Gastroesophageal sphincter (tissue), 4 donors: Measurements from ENCODE around the gene OGFR. TPM values are rescaled to one million over a fixed set of nuclear protein-coding genes. Genes with fewer than 3 reads are reported as not detected.

Source experiments
- ATAC-seq: fragments of 150-250 bp; one replicate; pipeline ENCODE4 v1.9.1; 2016; ENCODE audit warnings: mild to moderate bottlenecking, moderate library complexity
- H3K27ac ChIP-seq, 4 donors: fragments of 200-600 bp; sonication (generic) in 3 of 4; 1 replicate in 3 of 4; 2 replicates in 1 of 4; pipeline ENCODE4 v1.5.1; 2016 to 2019
- H3K27me3 ChIP-seq: fragments of 200-600 bp; sonication (generic); one replicate; pipeline ENCODE4 v1.5.1; 2019
- H3K36me3 ChIP-seq, 2 donors: fragments of 200-600 bp; sonication (generic); one replicate each; pipeline ENCODE4 v1.5.1; 2019; ENCODE audit warnings: control low read depth in 1 of 2
- H3K4me1 ChIP-seq, 3 donors: fragments of 200-600 bp; sonication (generic); 1 replicate in 2 of 3; 2 replicates in 1 of 3; pipeline ENCODE4 v1.5.1; 2016 to 2019; ENCODE audit warnings: control low read depth in 2 of 3
- H3K4me3 ChIP-seq, 2 donors: fragments of 200-600 bp; sonication (generic); one replicate each; pipeline ENCODE4 v1.5.1; 2019; ENCODE audit warnings: mild to moderate bottlenecking in 1 of 2, moderate library complexity in 1 of 2
- H3K9me3 ChIP-seq, 3 donors: fragments of 200-600 bp; sonication (generic); one replicate each; pipeline ENCODE4 v1.5.1; 2017 to 2019; ENCODE audit warnings: control low read depth in 2 of 3
- EP300 ChIP-seq: sonication (generic); formaldehyde crosslinking; IDR thresholded peaks from one replicate; pipeline ENCODE4 v1.6.1; 2017; ENCODE audit warnings: antibody characterized with exemption, mild to moderate bottlenecking
- POLR2A ChIP-seq, 2 donors: fragments of 450-650 bp; IDR thresholded peaks; one replicate each; pipeline ENCODE4 v1.6.1; 2017; ENCODE audit warnings: antibody characterized with exemption in 2 of 2, mild to moderate bottlenecking in 2 of 2, moderate library complexity in 1 of 2
- POLR2AphosphoS5 ChIP-seq: sonication (generic); formaldehyde crosslinking; IDR thresholded peaks from one replicate; pipeline ENCODE4 v1.6.1; 2017; ENCODE audit warnings: antibody characterized with exemption
- WGBS, 2 donors: methylation state at CpG; one replicate each; pipeline ENCODE4 v1.1.5; 2018; ENCODE audit warnings: low coverage in 1 of 2; 5-methylcytosine and 5-hydroxymethylcytosine counted together
- total RNA-seq, 4 donors: library from RNA; depleted of rRNA; stranded (reverse); fragments of >200 nt; gene quantifications; one replicate each; pipeline ENCODE4 v1.1.0, GENCODE V29; 2016
- TF ChIP-seq, protein P1 (sequence below), 4 experiments: fragments of 200-600 bp in 2 of 4; fragments of 450-650 bp in 2 of 4; sonication (generic) in 1 of 4; IDR thresholded peaks; one replicate each; pipeline ENCODE4 v1.5.1; 2017 to 2019; ENCODE audit warnings: antibody characterized with exemption in 4 of 4, mild to moderate bottlenecking in 2 of 4, moderate library complexity in 2 of 4

Gene OGFR
- total RNA-seq, 4 donors from 2014 or later, result 55.1 to 61.0 (median 58.9) TPM

DNA sequence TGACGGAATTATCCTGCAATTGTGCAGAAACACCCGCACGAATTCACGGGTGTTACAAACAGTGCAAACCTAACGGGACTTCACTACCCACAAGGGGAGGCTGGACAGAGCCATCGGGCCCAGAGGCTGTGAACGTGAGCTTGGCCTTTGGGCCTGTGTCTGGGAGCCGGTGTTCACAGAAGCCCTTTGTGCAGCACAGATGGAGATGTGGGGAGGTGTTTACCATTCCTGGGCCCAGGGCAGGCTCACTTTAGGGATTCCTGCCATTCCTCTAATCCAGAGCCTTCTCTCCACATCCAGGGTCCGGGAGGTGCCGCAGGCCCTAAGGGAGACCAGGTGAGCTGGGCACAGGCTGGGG, 27.2 kb downstream of the OGFR start:
- H3K4me3 ChIP-seq, result no peak overlapping the region
- 26% methylated on average over 7 of the region's 10 CpGs; no CpG with 5 or more reads in 1 of the 2 donors for WGBS, 2 donors
- TF ChIP-seq POLR2A (IDR thresholded peaks at IDR 0.05) (no peak), EP300 (no peak), POLR2AphosphoS5 (no peak)
- TF ChIP-seq, protein P1, sequence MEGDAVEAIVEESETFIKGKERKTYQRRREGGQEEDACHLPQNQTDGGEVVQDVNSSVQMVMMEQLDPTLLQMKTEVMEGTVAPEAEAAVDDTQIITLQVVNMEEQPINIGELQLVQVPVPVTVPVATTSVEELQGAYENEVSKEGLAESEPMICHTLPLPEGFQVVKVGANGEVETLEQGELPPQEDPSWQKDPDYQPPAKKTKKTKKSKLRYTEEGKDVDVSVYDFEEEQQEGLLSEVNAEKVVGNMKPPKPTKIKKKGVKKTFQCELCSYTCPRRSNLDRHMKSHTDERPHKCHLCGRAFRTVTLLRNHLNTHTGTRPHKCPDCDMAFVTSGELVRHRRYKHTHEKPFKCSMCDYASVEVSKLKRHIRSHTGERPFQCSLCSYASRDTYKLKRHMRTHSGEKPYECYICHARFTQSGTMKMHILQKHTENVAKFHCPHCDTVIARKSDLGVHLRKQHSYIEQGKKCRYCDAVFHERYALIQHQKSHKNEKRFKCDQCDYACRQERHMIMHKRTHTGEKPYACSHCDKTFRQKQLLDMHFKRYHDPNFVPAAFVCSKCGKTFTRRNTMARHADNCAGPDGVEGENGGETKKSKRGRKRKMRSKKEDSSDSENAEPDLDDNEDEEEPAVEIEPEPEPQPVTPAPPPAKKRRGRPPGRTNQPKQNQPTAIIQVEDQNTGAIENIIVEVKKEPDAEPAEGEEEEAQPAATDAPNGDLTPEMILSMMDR (IDR thresholded peaks at IDR 0.05), result no peak
- H3K27ac ChIP-seq, result peak overlapping the region in 3 of 4 donors; percentile 19 to 75 (median 59)
- H3K4me1 ChIP-seq, result peaks cover 0 to 25% (median 9%) of the 10 kb centered on the region in 3 donors
- ATAC-seq, result no peak
- peaks cover 12% of the 10 kb centered on the region for H3K27me3 ChIP-seq
- no peaks in the 10 kb centered on the region for H3K9me3 ChIP-seq
- peaks cover 0 to 9% of the 10 kb centered on the region in 2 donors for H3K36me3 ChIP-seq

DNA sequence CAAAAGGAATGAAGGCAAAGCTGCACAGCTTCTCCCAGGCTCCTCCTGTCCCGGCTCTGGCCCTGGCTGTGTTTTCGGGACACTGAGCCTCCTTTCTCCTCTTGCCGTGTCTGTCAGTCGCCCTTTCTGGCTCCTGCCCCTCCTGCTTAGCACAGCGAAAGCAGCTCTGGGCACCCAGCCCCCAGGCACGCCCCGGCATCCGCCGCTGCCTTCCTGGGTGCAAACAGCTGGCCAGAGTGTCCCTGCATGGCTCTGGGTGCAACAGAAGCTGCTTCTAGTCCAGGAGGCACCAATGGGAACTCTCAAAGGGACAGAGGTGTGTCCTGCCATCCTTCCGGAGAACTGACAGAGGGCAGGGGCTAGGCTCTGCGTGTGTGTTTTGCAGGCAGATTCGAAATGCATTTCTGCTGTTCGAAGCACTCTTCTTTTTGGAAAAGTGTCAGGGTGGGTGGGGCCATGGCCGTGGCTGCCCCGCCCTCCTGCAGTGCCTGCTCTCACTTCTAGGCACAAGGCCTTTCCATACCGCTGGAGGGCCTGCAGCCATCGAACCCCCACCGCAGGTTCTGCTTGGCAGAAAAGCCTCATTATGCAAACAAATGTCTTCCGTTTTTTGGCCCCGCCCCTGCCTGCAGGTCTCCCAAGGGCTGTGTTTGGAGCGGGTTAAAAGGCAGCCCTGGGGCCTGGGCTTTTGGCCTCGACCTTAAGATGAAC, 27.7 kb downstream of the OGFR start:
- peak overlapping the region in 2 of 4 donors; percentile 59 to 75 for H3K27ac ChIP-seq
- peaks cover 0 to 25% (median 9%) of the 10 kb centered on the region in 3 donors for H3K4me1 ChIP-seq
- peaks cover 0 to 9% of the 10 kb centered on the region in 2 donors for H3K36me3 ChIP-seq
- H3K4me3 ChIP-seq, result no peak overlapping the region
- TF ChIP-seq POLR2A (IDR thresholded peaks at IDR 0.05), result no peak
- TF ChIP-seq POLR2AphosphoS5, result no peak
- TF ChIP-seq, protein P1 (IDR thresholded peaks at IDR 0.05), result no peak
- no peaks in the 10 kb centered on the region for H3K9me3 ChIP-seq
- peak; percentile 53 for ATAC-seq
- WGBS, 2 donors, result 0% methylated on average over 2 of the region's 22 CpGs; no CpG with 5 or more reads in 1 of the 2 donors
- H3K27me3 ChIP-seq, result peaks cover 17% of the 10 kb centered on the region

DNA sequence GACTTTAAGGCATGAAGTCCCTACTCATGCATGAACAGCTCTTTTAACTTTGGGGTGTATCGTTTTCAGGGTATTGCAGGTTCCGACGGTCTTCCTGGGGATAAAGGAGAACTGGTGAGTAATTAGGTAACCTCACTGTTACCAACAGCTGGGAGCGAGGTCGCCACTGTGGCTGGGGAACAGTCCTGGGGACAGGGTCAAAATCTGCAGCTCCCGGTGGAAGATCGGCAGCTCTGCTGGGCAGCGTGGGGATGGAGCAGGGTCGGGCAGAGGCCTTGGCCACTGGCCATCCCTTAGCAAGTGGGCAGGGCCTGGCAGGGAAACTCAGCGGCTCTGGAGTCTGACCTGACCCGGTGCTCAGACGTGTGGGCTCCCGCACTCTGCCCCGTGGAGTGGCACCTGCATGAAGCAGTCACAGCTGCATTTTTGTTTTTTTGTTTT, 28.3 kb downstream of the OGFR start:
- peaks cover 20% of the 10 kb centered on the region for H3K27me3 ChIP-seq
- TF ChIP-seq EP300 (no peak), POLR2AphosphoS5 (no peak), POLR2A (IDR thresholded peaks at IDR 0.05) (no peak)
- TF ChIP-seq, protein P1 (IDR thresholded peaks at IDR 0.05), result no peak
- H3K36me3 ChIP-seq, result peaks cover 0 to 9% of the 10 kb centered on the region in 2 donors
- 12 to 66% methylated on average over 5 to 7 of the region's 14 CpGs for WGBS, 2 donors
- peak overlapping the region in 2 of 4 donors; percentile 59 to 75 for H3K27ac ChIP-seq
- peak; percentile 17 for ATAC-seq
- no peaks in the 10 kb centered on the region for H3K9me3 ChIP-seq
- H3K4me3 ChIP-seq, result no peak overlapping the region
- peaks cover 0 to 25% (median 9%) of the 10 kb centered on the region in 3 donors for H3K4me1 ChIP-seq

DNA sequence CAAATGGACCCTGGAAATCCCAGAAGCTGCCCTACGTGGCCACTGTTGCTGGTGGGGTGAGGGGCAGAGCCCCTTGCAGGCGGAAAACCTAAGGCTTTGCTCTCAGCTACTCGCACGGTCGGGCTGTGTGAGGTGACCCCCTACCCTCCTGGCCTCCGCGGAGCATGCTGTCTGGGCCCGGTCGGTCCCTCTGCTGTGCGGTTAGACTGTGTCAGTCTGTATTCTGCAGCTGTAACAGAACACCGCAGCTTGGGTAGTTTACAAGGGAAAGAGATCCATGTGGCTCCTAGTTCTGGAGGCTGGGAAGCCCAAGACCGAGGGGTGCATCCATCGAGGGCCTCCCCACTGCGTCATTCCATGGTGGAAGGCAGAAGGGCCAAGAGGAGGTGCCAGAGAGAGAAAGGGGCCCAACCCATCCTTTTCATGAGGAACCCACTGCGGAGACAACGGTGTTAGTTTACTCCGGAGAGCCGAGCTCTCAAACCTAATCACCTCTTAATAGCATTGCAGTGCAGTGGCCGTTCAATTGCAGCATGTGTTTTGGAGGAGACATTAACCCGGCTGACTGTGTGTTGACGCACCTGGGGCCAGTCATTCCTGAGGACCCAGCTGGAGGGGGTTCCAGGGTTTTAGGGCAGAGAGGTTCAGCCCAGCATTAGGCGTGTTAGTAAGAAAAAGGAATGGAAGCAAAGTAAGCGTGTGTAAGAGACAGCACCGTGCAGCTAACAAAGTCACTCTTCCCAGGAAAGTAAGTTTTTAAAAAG, 30.5 kb downstream of the OGFR start:
- no peak for ATAC-seq
- Histone ChIP-seq H3K27me3 (peaks cover 27% of the 10 kb centered on the region), H3K9me3 (no peaks in the 10 kb centered on the region), H3K27ac (no peak overlapping the region), H3K4me1 (peaks cover 0 to 25% (median 9%) of the 10 kb centered on the region in 3 donors), H3K4me3 (no peak overlapping the region), H3K36me3 (peaks cover 0 to 9% of the 10 kb centered on the region in 2 donors)
- no peak for TF ChIP-seq POLR2AphosphoS5
- no peak for TF ChIP-seq POLR2A (IDR thresholded peaks at IDR 0.05)
- TF ChIP-seq EP300, result no peak
- TF ChIP-seq, protein P1 (IDR thresholded peaks at IDR 0.05), result no peak
- WGBS, 2 donors, result 69 to 100% methylated on average over 1 to 13 of the region's 24 CpGs
